Suprapubic skin (tissue), 4 donors: Measurements from ENCODE around the gene MED12L. TPM values are rescaled to one million over a fixed set of nuclear protein-coding genes. Genes with fewer than 3 reads are reported as not detected.
A peak's percentile ranks its signal among the peaks of the same experiment; 100 is the strongest.

Source experiments
- DNase-seq, 2 donors: peaks; one replicate each; pipeline ENCODE4 v3.0.0-alpha.2; 2019; ENCODE audit warnings: low spot score in 2 of 2
- H3K27ac ChIP-seq: fragments of 200-600 bp; sonication (generic); one replicate; pipeline ENCODE4 v1.5.1; 2019
- H3K27me3 ChIP-seq: fragments of 200-600 bp; sonication (generic); one replicate; pipeline ENCODE4 v1.5.1; 2019
- H3K36me3 ChIP-seq: fragments of 200-600 bp; sonication (generic); one replicate; pipeline ENCODE4 v1.5.1; 2019
- H3K4me1 ChIP-seq: fragments of 200-600 bp; sonication (generic); one replicate; pipeline ENCODE4 v1.5.1; 2019
- H3K4me3 ChIP-seq: fragments of 200-600 bp; sonication (generic); one replicate; pipeline ENCODE4 v1.5.1; 2019; ENCODE audit warnings: mild to moderate bottlenecking
- H3K9me3 ChIP-seq: fragments of 200-600 bp; sonication (generic); one replicate; pipeline ENCODE4 v1.5.1; 2019
- CTCF ChIP-seq, 2 donors: fragments of 200-600 bp in 1 of 2; fragments of 450-650 bp in 1 of 2; sonication (generic) in 1 of 2; IDR thresholded peaks; one replicate each; pipeline ENCODE4 v1.5.1; 2016 to 2019; ENCODE audit warnings: antibody characterized with exemption in 2 of 2, mild to moderate bottlenecking in 1 of 2, moderate library complexity in 1 of 2
- EP300 ChIP-seq: sonication (generic); formaldehyde crosslinking; IDR thresholded peaks from one replicate; pipeline ENCODE4 v1.6.1; 2017; ENCODE audit warnings: antibody characterized with exemption
- POLR2A ChIP-seq, 2 donors: fragments of 450-650 bp; IDR thresholded peaks; one replicate each; pipeline ENCODE4 v1.6.1; 2017; ENCODE audit warnings: antibody characterized with exemption in 2 of 2, mild to moderate bottlenecking in 2 of 2, moderate library complexity in 2 of 2
- POLR2AphosphoS5 ChIP-seq, 3 donors: sonication (generic); formaldehyde crosslinking; IDR thresholded peaks; one replicate each; pipeline ENCODE4 v1.6.1; 2017; ENCODE audit warnings: antibody characterized with exemption in 3 of 3
- WGBS: methylation state at CpG from one replicate; pipeline ENCODE4 v1.1.5; 2018; 5-methylcytosine and 5-hydroxymethylcytosine counted together
- total RNA-seq, 4 donors: library from RNA; depleted of rRNA; stranded (reverse); fragments of >200 nt; gene quantifications; one replicate each; pipeline ENCODE4 v1.1.0, GENCODE V29; 2016

The MED12L gene
- total RNA-seq, 4 donors from 2014 or later: 0.08 to 0.80 (median 0.22) TPM

GRCh38 chr3:151198849-151199248, 113.4 kb downstream of the MED12L start:
- Histone ChIP-seq H3K4me3 (no peak overlapping the region), H3K27me3 (no peaks in the 10 kb centered on the region), H3K36me3 (no peaks in the 10 kb centered on the region), H3K27ac (no peak overlapping the region), H3K4me1 (peaks cover 3% of the 10 kb centered on the region), H3K9me3 (no peaks in the 10 kb centered on the region)
- DNase-seq: no peak
- 81% methylated on average over 5 of the region's 5 CpGs for WGBS
- TF ChIP-seq CTCF (IDR thresholded peaks at IDR 0.05) (no peak), EP300 (no peak), POLR2A (IDR thresholded peaks at IDR 0.05) (no peak), POLR2AphosphoS5 (IDR thresholded peaks at IDR 0.05) (no peak)

GRCh38 chr3:151199554-151200438, 114.3 kb downstream of the MED12L start:
- no peaks in the 10 kb centered on the region for H3K36me3 ChIP-seq
- no peaks in the 10 kb centered on the region for H3K27me3 ChIP-seq
- H3K9me3 ChIP-seq: no peaks in the 10 kb centered on the region
- no peak overlapping the region for H3K4me3 ChIP-seq
- 72% methylated on average over 4 of the region's 4 CpGs for WGBS
- H3K4me1 ChIP-seq: peaks cover 3% of the 10 kb centered on the region
- no peak for DNase-seq
- TF ChIP-seq POLR2A (IDR thresholded peaks at IDR 0.05): no peak
- TF ChIP-seq EP300: no peak
- TF ChIP-seq POLR2AphosphoS5 (IDR thresholded peaks at IDR 0.05): no peak
- no peak for TF ChIP-seq CTCF (IDR thresholded peaks at IDR 0.05)
- no peak overlapping the region for H3K27ac ChIP-seq

- Histone ChIP-seq H3K36me3 (no peaks in the 10 kb centered on the region), H3K4me3 (no peak overlapping the region), H3K27me3 (no peaks in the 10 kb centered on the region), H3K27ac (no peak overlapping the region), H3K9me3 (no peaks in the 10 kb centered on the region), H3K4me1 (peaks cover 3% of the 10 kb centered on the region)
- no peak for TF ChIP-seq POLR2AphosphoS5 (IDR thresholded peaks at IDR 0.05)
- no peak for TF ChIP-seq POLR2A (IDR thresholded peaks at IDR 0.05)
- TF ChIP-seq EP300: no peak
- no peak for TF ChIP-seq CTCF (IDR thresholded peaks at IDR 0.05)
- no peak for DNase-seq
- 54% methylated on average over 2 of the region's 2 CpGs for WGBS
These were observed 115.1 kb downstream of the MED12L start for GRCh38 chr3:151200586-151200985.

- Histone ChIP-seq H3K4me1 (peaks cover 3% of the 10 kb centered on the region), H3K27ac (no peak overlapping the region), H3K36me3 (no peaks in the 10 kb centered on the region), H3K27me3 (no peaks in the 10 kb centered on the region), H3K9me3 (no peaks in the 10 kb centered on the region), H3K4me3 (no peak overlapping the region)
- no peak for TF ChIP-seq CTCF (IDR thresholded peaks at IDR 0.05)
- no peak for TF ChIP-seq POLR2AphosphoS5 (IDR thresholded peaks at IDR 0.05)
- no peak for TF ChIP-seq EP300
- TF ChIP-seq POLR2A (IDR thresholded peaks at IDR 0.05): no peak
- 90% methylated on average over 7 of the region's 7 CpGs for WGBS
- DNase-seq: no peak
These were observed 115.7 kb downstream of the MED12L start for GRCh38 chr3:151201051-151201730.

- TF ChIP-seq EP300 (no peak), POLR2AphosphoS5 (IDR thresholded peaks at IDR 0.05) (no peak), CTCF (IDR thresholded peaks at IDR 0.05) (no peak), POLR2A (IDR thresholded peaks at IDR 0.05) (no peak)
- 83% methylated on average over 3 of the region's 3 CpGs for WGBS
- no peak within 1 kb of the TSS for H3K27ac ChIP-seq
- peak within 1 kb of the TSS; percentile 15 for H3K4me3 ChIP-seq
- H3K4me1 ChIP-seq: peaks cover 3% of the 10 kb centered on the region
- H3K9me3 ChIP-seq: no peaks in the 10 kb centered on the region
- no peak for DNase-seq
- H3K27me3 ChIP-seq: no peaks in the 10 kb centered on the region
- H3K36me3 ChIP-seq: no peaks in the 10 kb centered on the region
These were observed 117.6 kb downstream of the MED12L start, which contains the start of gene GPR171 for GRCh38 chr3:151203051-151203420. Gene GPR171, minus strand, starts transcription at chr3:151203216. Its CDS starts 3,830 bp downstream, at chr3:151199386.
